ENCODE results near the gene ZBTB24.

GRCh38 chr6:109477184-109477583 is 5.8 kb downstream of the ZBTB24 start:
- no peak for TF ChIP-seq POLR2AphosphoS5 (IDR thresholded peaks at IDR 0.05; ENCODE audit: borderline replicate concordance, low read depth, low read length)
- no peak for TF ChIP-seq EZH2 (IDR thresholded peaks at IDR 0.05)
